HepG2 (cell line): ENCODE measurements around the gene ZC3H4. TPM values are rescaled to one million over a fixed set of nuclear protein-coding genes. Genes with fewer than 3 reads are reported as not detected.

Experiments
- ATAC-seq: fragments of 200-7000 bp; cut with Tn5 transposase; 3 replicates; pipeline ENCODE4 v1.9.1; 2020; ENCODE audit warnings: mild to moderate bottlenecking, moderate library complexity
- BruUV-seq: library from RNA; stranded (reverse); fragments of 400-500 nt; replicated peaks from 2 replicates; lab custom pipeline; 2021; lab: Mats Ljungman, UMichigan
- CTCF ChIA-PET: fragments of 300-600 bp; formaldehyde crosslinking; extraction: SDS; loops from one replicate; lab custom pipeline; 2021; ENCODE audit warnings: low total read pairs, inconsistent platforms, low intra/inter-chr PET ratio; lab: Yijun Ruan, JAX
- POLR2A ChIA-PET: fragments of 350-600 bp; sonication (Branson Sonifier 250); formaldehyde crosslinking; loops from one replicate; lab custom pipeline; 2020; ENCODE audit warnings: antibody characterized with exemption, inconsistent platforms; lab: Yijun Ruan, JAX
- DNase-seq: peaks from one replicate; pipeline ENCODE4 v3.0.0-alpha.2; 2015; ENCODE audit warnings: low spot score
- FAIRE-seq: peaks from 3 replicates; lab custom pipeline; 2011; peaks lifted over from hg19 to GRCh38; lab: Jason Lieb, UNC
- H2AFZ ChIP-seq: one replicate; pipeline ENCODE4 v1.6.1; 2011; ENCODE audit warnings: low read length, inconsistent platforms
- H3K27ac ChIP-seq: fragments of 300-600 bp; 3 replicates; pipeline ENCODE4 v1.8.0; 2011; ENCODE audit warnings: mixed run types, mild to moderate bottlenecking, mixed read lengths, low read length, inconsistent platforms; ENCODE audit not compliant: insufficient read depth; ENCODE audit errors: extremely low read length
- H3K27me3 ChIP-seq, 2 experiments: fragments of 200-600 bp in 1 of 2; 2 replicates in 1 of 2; 3 replicates in 1 of 2; pipeline versions ENCODE4 v1.6.0 to v1.8.0; 2011; ENCODE audit warnings: low read length in 2 of 2, mild to moderate bottlenecking in 2 of 2, moderate library complexity in 2 of 2, inconsistent platforms in 1 of 2; ENCODE audit not compliant: insufficient read depth in 2 of 2, control insufficient read depth in 1 of 2
- H3K36me3 ChIP-seq, 2 experiments: fragments of 200-600 bp in 1 of 2; replicated peaks in 1 of 2; 2 replicates in 1 of 2; 3 replicates in 1 of 2; pipeline versions ENCODE4 v1.5.1 to v1.8.0; 2011; ENCODE audit warnings: low read length in 2 of 2, inconsistent platforms in 1 of 2; ENCODE audit not compliant: insufficient read depth in 2 of 2, control insufficient read depth in 1 of 2
- H3K4me1 ChIP-seq: 2 replicates; pipeline ENCODE4 v1.5.1; 2012; ENCODE audit warnings: low read length, inconsistent platforms; ENCODE audit not compliant: insufficient read depth
- H3K4me2 ChIP-seq: 2 replicates; pipeline ENCODE4 v1.6.0; 2011; ENCODE audit warnings: low read depth, low read length, inconsistent platforms
- H3K4me3 ChIP-seq, 3 experiments: fragments of 200-600 bp in 1 of 3; sonication (generic), shearing (Covaris generic) in 1 of 3; replicated peaks in 1 of 3; 2 replicates each; pipeline ENCODE4 v1.5.1; 2011 to 2016; ENCODE audit warnings: low read length in 3 of 3, inconsistent platforms in 2 of 3, low read depth in 2 of 3, mild to moderate bottlenecking in 2 of 3, control low read depth in 1 of 3, mixed read lengths in 1 of 3; ENCODE audit not compliant: insufficient read depth in 1 of 3
- H3K79me2 ChIP-seq: one replicate; pipeline ENCODE4 v1.6.1; 2011; ENCODE audit warnings: low read length, inconsistent platforms; ENCODE audit not compliant: insufficient read depth
- H3K9ac ChIP-seq: 2 replicates; pipeline ENCODE4 v1.6.0; 2011; ENCODE audit warnings: mild to moderate bottlenecking, low read depth, low read length, inconsistent platforms; ENCODE audit not compliant: insufficient read depth
- H3K9me3 ChIP-seq: 2 replicates; pipeline ENCODE4 v1.5.1; 2012; ENCODE audit warnings: mild to moderate bottlenecking, low read length
- H4K20me1 ChIP-seq: 2 replicates; pipeline ENCODE4 v1.6.0; 2011; ENCODE audit warnings: inconsistent platforms, mild to moderate bottlenecking, low read length, moderate library complexity; ENCODE audit not compliant: insufficient read depth
- AGO2 ChIP-seq: fragments of 200-400 bp; formaldehyde crosslinking; optimal IDR thresholded peaks from 2 replicates; pipeline ENCODE3; 2017; ENCODE audit warnings: mild to moderate bottlenecking, low read depth, low read length, moderate library complexity
- CEBPG ChIP-seq: IDR thresholded peaks from 2 replicates; pipeline ENCODE4 v1.6.1; 2016
- KDM6A ChIP-seq: IDR thresholded peaks from 2 replicates; pipeline ENCODE4 v1.6.1; 2016; ENCODE audit warnings: low read depth
- NFKBIZ ChIP-seq: IDR thresholded peaks from 2 replicates; pipeline ENCODE4 v1.6.1; 2018; ENCODE audit warnings: missing genetic modification reagents, missing compliant biosample characterization
- ZNF333 ChIP-seq: sonication (generic); formaldehyde crosslinking; IDR thresholded peaks from 2 replicates; pipeline ENCODE4 v1.4.0; 2020; ENCODE audit warnings: mild to moderate bottlenecking, missing genetic modification reagents, borderline replicate concordance
- ZNF549 ChIP-seq: sonication (generic); formaldehyde crosslinking; IDR thresholded peaks from 2 replicates; pipeline ENCODE4 v1.5.0; 2020; ENCODE audit warnings: missing genetic modification reagents
- ZNF557 ChIP-seq: sonication (generic); formaldehyde crosslinking; IDR thresholded peaks from 2 replicates; pipeline ENCODE4 v1.4.0; 2020; ENCODE audit warnings: missing genetic modification reagents
- ZNF572 ChIP-seq: sonication (generic); formaldehyde crosslinking; IDR thresholded peaks from 2 replicates; pipeline ENCODE4 v1.5.1; 2020; ENCODE audit warnings: mild to moderate bottlenecking, missing genetic modification reagents
- ZNF629 ChIP-seq: sonication (generic); formaldehyde crosslinking; conservative IDR thresholded peaks from 2 replicates; pipeline ENCODE4 v1.5.0; 2020; ENCODE audit warnings: missing genetic modification reagents
- ZSCAN20 ChIP-seq: sonication (generic); formaldehyde crosslinking; IDR thresholded peaks from 2 replicates; pipeline ENCODE4 v1.4.0; 2020; ENCODE audit warnings: missing genetic modification reagents, mild to moderate bottlenecking, borderline replicate concordance
- WGBS: methylation state at CpG from one replicate; pipeline ENCODE4 v1.1.6; 2017; ENCODE audit warnings: low lambda C conversion rate; 5-methylcytosine and 5-hydroxymethylcytosine counted together
- in situ Hi-C: cut with HindIII; loops from 2 replicates; pipeline ENCODE4 v1.10.0; 2017; ENCODE audit warnings: low pct_unique_long_range_greater_than_20kb; ENCODE audit not compliant: extremely low pct_ligation_motif_present
- intact Hi-C: fragments of 100-400 bp; cut with micrococcal nuclease; formaldehyde crosslinking; loops from one replicate; pipeline ENCODE4 v1.10.0; 2022; ENCODE audit not compliant: unreplicated experiment
- polyA plus RNA-seq, 8 experiments: library from polyadenylated mRNA; depleted of rRNA in 3 of 8; stranded (reverse) in 7 of 8; unstranded in 1 of 8; fragments of >200 nt; fragmentation: Illumina TruSeq in 4 of 8; extraction: Trizol in 4 of 8; gene quantifications; 2 replicates each; pipeline versions ENCODE4 v1.2.1 to v1.2.3, GENCODE V29; 2011 to 2016; ENCODE audit warnings: low read depth in 4 of 8, missing spikeins in 1 of 8, mixed read lengths in 1 of 8; ENCODE audit not compliant: insufficient read depth in 1 of 8
- total RNA-seq, 5 experiments: library from RNA; depleted of rRNA; stranded (reverse); fragments of >200 nt; fragmentation: Illumina TruSeq; extraction: Trizol; gene quantifications; 2 replicates each; pipeline ENCODE4 v1.2.3, GENCODE V29; 2016; ENCODE audit warnings: low read depth in 1 of 5

The ZC3H4 gene
- total and polyA plus RNA-seq, 2 of the 13 experiments (the other 11 are each of a cell fraction or from before 2014, with no cell fraction given): 1.8 to 10.7 TPM

DNA sequence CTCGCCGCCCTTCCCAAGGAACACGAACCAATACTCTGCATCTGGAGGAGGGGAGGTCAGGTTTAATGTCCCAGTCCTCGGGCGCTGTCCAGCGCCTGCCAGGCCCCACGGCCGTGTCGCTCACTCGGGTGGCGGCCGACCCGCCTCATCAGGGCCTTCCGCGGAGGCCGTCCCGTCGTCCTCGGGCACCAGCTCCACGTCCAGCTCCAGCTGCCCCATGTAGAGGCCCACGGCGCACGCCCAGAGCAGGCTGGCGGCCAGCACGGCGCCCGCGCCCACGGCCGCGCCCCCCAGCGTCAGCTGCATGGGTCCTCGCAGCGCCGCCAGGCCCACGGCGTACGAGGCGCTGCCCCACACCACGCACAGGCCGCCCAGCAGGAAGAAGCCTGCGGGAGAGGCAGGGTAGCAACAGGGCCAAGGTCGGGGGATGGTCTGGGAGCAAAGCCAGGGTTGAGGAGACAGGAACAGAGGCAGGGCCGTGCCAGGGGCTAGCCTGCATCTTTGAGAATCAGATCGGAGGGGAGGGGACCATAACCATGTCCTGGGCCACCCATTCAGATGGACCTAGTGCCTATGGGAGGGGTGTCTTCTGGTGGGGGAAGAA lies 67.6 kb downstream of the ZC3H4 start:
- in situ Hi-C loops (no loop called here), intact Hi-C loops (no loop called here)
- Histone ChIP-seq H3K27me3 (no peaks in the 10 kb centered on the region), H3K4me3 (no peak overlapping the region), H3K4me2 (no peak overlapping the region), H4K20me1 (no peaks in the 10 kb centered on the region), H3K9me3 (no peaks in the 10 kb centered on the region), H3K9ac (no peak overlapping the region), H3K27ac (no peak overlapping the region), H3K79me2 (peaks cover 3% of the 10 kb centered on the region), H2AFZ (no peak overlapping the region), H3K4me1 (peaks cover 15% of the 10 kb centered on the region), H3K36me3 (no peaks in the 10 kb centered on the region)
- WGBS: 96% methylated on average over 32 of the region's 45 CpGs
- ChIA-PET POLR2A (no interaction called here), CTCF (no interaction called here)
- TF ChIP-seq ZNF557 (no peak), ZSCAN20 (CRISPR knock-in tag) (no peak), AGO2 (peak; percentile 73), KDM6A (CRISPR knock-in tag) (no peak)
- no TSS peak for BruUV-seq
- no peak for ATAC-seq
- no peak for DNase-seq
- no peak for FAIRE-seq

DNA sequence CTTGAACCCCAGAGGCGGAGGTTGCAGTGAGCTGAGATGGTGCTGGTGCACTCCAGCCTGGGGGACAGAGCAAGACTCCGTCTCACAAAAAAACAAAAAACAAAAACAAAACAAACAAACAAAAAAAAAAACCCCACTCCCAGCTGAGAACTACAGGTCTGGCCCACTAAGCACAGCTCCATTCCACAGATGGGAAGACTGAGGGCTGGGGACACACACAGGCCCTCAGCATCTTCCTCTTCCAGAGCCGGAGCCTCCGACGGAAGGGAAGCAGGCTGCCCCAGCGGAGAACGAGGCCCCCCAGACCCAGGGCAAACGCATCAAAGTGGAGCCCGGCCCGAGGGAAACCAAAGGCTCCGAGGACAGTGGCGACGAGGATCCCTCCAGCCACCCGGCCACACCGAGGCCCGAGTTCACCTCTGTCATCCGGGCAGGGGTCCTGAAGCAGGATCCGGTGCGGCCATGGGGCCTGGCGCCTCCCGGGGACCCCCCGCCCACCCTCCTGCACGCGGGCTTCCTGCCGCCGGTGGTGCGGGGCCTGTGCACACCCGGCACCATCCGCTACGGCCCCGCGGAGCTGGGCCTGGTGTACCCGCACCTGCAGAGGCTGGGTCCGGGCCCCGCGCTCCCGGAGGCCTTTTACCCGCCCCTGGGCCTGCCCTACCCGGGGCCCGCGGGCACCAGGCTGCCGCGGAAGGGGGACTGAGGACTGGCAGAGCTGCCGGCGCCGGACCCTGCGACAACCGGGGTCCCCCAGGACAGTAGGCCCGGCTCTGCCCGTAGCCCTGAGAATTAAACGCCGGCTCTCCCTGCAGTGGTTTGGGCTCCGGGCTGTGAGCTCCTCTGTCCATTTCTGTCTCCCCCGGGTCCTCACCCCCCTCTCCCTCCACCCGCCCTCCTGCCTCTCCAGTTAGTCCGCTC lies 68.4 kb downstream of the ZC3H4 start:
- BruUV-seq: no TSS peak
- Histone ChIP-seq H3K4me1 (peaks cover 15% of the 10 kb centered on the region), H4K20me1 (no peaks in the 10 kb centered on the region), H3K9me3 (no peaks in the 10 kb centered on the region), H3K9ac (no peak overlapping the region), H3K27ac (no peak overlapping the region), H3K79me2 (peaks cover 3% of the 10 kb centered on the region), H3K4me2 (no peak overlapping the region), H3K4me3 (no peak overlapping the region), H3K27me3 (no peaks in the 10 kb centered on the region), H3K36me3 (no peaks in the 10 kb centered on the region)
- POLR2A ChIA-PET: interaction anchor here (1.1 kb wide), 1 partner anchor 182 kb away, joined by 3 read pairs; no protein-coding TSS in a partner anchor
- FAIRE-seq: no peak
- CTCF ChIA-PET: no interaction called here
- in situ Hi-C loops: no loop called here
- TF ChIP-seq NFKBIZ (CRISPR knock-in tag) (no peak), ZNF333 (CRISPR knock-in tag) (no peak), ZNF629 (peak; percentile 86), CEBPG (CRISPR knock-in tag) (no peak), ZNF572 (CRISPR knock-in tag) (no peak), ZNF549 (CRISPR knock-in tag) (no peak)
- TF ChIP-seq, all 625 proteins: peak for 1
- DNase-seq (no peak), ATAC-seq (no peak)
- intact Hi-C loops: no loop called here
- 96% methylated on average over 10 of the region's 56 CpGs for WGBS
- H2AFZ ChIP-seq: no peak overlapping the region
